Calu3 (cell line): ENCODE results near the gene PPP1R9B. TPM values are rescaled to one million over a fixed set of nuclear protein-coding genes. Genes with fewer than 3 reads are reported as not detected.

Experiments used
- BruUV-seq: library from RNA; stranded (reverse); fragments of 400-500 nt; replicated peaks from 2 replicates; lab custom pipeline; 2021; lab: Mats Ljungman, UMichigan
- CTCF ChIA-PET: fragments of 300-600 bp; sonication (Branson Sonifier 250); formaldehyde crosslinking; loops from one replicate; lab custom pipeline; 2022; ENCODE audit warnings: antibody characterized with exemption; lab: Charles Lee
- DNase-seq: peaks from one replicate; pipeline ENCODE4 v3.0.0; 2022
- H3K27ac Mint-ChIP-seq: one replicate; pipeline ENCODE4 v1.8.0; 2022; ENCODE audit warnings: mixed read lengths; ENCODE audit not compliant: unreplicated experiment
- H3K27me3 Mint-ChIP-seq: one replicate; pipeline ENCODE4 v1.8.0; 2022; ENCODE audit warnings: mixed read lengths; ENCODE audit not compliant: unreplicated experiment
- H3K36me3 Mint-ChIP-seq: one replicate; pipeline ENCODE4 v1.8.0; 2022; ENCODE audit warnings: mild to moderate bottlenecking, moderate library complexity, mixed read lengths; ENCODE audit not compliant: insufficient read depth, unreplicated experiment
- H3K4me1 Mint-ChIP-seq: one replicate; pipeline ENCODE4 v1.8.0; 2022; ENCODE audit warnings: mild to moderate bottlenecking, low read depth, mixed read lengths; ENCODE audit not compliant: unreplicated experiment
- H3K4me3 Mint-ChIP-seq: one replicate; pipeline ENCODE4 v1.8.0; 2022; ENCODE audit warnings: mild to moderate bottlenecking, low read depth, moderate library complexity, mixed read lengths; ENCODE audit not compliant: unreplicated experiment
- H3K9me3 Mint-ChIP-seq: one replicate; pipeline ENCODE4 v1.8.0; 2022; ENCODE audit warnings: low read depth, mixed read lengths; ENCODE audit not compliant: unreplicated experiment
- intact Hi-C: fragments of 100-400 bp; cut with micrococcal nuclease; formaldehyde crosslinking; loops from one replicate; pipeline ENCODE4 v1.10.0; 2022; ENCODE audit not compliant: unreplicated experiment
- total RNA-seq: library from RNA; stranded (reverse); gene quantifications from 2 replicates; pipeline ENCODE4 v1.2.3, GENCODE V29; 2022
- TF ChIP-seq, protein P1 (sequence below): fragments of 200-600 bp; IDR thresholded peaks from one replicate; pipeline ENCODE4 v1.8.0; 2022; ENCODE audit warnings: antibody characterized with exemption; ENCODE audit not compliant: unreplicated experiment

Gene PPP1R9B
- total RNA-seq, 1 experiment from 2014 or later, result 74.3 TPM

DNA sequence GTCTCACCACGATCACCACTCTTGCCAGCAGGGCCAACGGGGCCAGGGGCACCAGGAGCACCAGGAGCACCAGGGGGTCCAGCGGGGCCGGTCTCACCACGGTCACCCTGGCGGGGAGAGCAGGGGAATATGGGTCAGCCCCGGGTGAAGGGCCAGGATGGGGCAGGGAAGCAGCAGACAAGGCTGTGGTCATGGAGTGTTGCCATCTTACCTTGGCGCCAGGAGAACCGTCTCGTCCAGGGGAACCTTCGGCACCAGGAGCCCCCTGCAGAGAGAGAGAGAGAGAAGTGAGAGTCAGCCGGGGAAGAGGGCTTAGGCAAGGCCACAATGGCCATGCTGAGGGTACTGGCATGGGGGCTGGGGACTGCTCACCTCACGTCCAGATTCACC is 38.0 kb upstream of the PPP1R9B start:
- no peaks in the 10 kb centered on the region for H3K9me3 Mint-ChIP-seq
- TF ChIP-seq, protein P1, sequence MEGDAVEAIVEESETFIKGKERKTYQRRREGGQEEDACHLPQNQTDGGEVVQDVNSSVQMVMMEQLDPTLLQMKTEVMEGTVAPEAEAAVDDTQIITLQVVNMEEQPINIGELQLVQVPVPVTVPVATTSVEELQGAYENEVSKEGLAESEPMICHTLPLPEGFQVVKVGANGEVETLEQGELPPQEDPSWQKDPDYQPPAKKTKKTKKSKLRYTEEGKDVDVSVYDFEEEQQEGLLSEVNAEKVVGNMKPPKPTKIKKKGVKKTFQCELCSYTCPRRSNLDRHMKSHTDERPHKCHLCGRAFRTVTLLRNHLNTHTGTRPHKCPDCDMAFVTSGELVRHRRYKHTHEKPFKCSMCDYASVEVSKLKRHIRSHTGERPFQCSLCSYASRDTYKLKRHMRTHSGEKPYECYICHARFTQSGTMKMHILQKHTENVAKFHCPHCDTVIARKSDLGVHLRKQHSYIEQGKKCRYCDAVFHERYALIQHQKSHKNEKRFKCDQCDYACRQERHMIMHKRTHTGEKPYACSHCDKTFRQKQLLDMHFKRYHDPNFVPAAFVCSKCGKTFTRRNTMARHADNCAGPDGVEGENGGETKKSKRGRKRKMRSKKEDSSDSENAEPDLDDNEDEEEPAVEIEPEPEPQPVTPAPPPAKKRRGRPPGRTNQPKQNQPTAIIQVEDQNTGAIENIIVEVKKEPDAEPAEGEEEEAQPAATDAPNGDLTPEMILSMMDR, result no peak

DNA sequence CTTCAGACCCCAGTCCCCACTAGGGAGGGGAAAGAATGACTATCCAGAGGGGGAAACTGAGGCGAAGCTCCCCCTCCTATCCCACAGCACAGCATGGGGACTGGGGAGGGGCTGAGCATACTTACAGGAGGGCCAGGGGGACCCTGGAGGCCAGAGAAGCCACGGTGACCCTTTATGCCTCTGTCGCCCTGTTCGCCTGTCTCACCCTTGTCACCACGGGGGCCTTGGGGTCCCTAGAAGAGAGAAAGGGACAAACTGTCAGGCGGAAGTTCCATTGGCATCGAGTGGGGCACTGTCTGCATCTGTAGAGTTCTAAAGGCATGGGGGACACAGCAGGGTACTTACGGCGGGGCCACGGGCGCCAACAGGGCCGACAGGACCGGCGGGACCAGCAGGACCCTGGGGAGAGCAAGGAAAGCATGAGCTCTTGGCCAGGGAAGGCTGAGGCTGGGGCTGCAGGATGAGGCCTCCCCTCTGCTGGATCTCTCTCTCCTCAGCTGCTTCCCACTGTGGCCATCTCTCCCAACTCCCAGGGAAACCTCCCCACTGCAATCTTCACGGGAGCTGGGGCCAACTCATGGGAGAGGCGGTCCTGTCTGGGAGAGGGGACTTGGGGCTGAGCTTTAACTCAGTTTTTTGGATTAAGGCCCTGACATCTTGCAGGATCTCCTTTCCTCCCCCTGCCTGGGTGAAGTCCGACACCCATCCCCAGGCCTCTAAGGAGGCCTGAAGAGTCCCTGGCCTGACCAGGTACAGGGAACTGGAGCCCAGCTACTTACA is 37.5 kb upstream of the PPP1R9B start:
- TF ChIP-seq, protein P1, result no peak
- Mint-ChIP-seq H3K27ac (no peak overlapping the region), H3K27me3 (peaks cover 77% of the 10 kb centered on the region), H3K4me3 (no peak overlapping the region), H3K9me3 (no peaks in the 10 kb centered on the region), H3K36me3 (no peaks in the 10 kb centered on the region), H3K4me1 (peaks cover 10% of the 10 kb centered on the region)
- intact Hi-C loops, result no loop called here
- BruUV-seq, result no TSS peak
- no peak for DNase-seq
- CTCF ChIA-PET, result interaction anchor here (0.5 kb wide), 1 partner anchor 41 kb away, joined by 3 read pairs; no protein-coding TSS in a partner anchor

More for the DNA sequence above, 38.0 kb upstream of the PPP1R9B start:
- CTCF ChIA-PET, result no interaction called here
- H3K4me3 Mint-ChIP-seq, result no peak overlapping the region
- intact Hi-C loops, result no loop called here
- H3K27me3 Mint-ChIP-seq, result peaks cover 77% of the 10 kb centered on the region
- BruUV-seq, result no TSS peak
- DNase-seq, result no peak
- no peak overlapping the region for H3K27ac Mint-ChIP-seq
- H3K36me3 Mint-ChIP-seq, result no peaks in the 10 kb centered on the region
- peaks cover 6% of the 10 kb centered on the region for H3K4me1 Mint-ChIP-seq

DNA sequence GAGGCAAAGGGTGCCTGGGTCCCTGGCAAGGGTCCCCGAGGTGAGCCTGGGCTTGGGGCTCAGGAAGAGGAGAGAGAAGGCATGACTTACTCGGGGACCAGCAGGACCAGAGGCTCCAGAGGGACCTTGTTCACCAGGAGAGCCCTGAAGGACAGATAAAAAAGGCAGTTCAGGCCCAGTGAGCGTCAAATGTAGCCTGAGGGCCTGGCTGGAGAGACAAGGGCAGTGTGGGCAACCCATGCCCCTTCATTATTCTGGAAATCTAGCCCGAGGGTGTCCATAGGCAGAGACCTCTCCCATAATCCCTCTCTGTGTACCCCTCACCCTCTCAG is 36.9 kb upstream of the PPP1R9B start:
- intact Hi-C loops, result no loop called here
- Mint-ChIP-seq H3K36me3 (no peaks in the 10 kb centered on the region), H3K27me3 (peaks cover 77% of the 10 kb centered on the region), H3K9me3 (no peaks in the 10 kb centered on the region), H3K4me3 (no peak overlapping the region), H3K27ac (no peak overlapping the region), H3K4me1 (peaks cover 10% of the 10 kb centered on the region)
- CTCF ChIA-PET, result interaction anchor here (0.5 kb wide), 1 partner anchor 40 kb away, joined by 3 read pairs; no protein-coding TSS in a partner anchor
- no TSS peak for BruUV-seq
- TF ChIP-seq, protein P1, result no peak
- DNase-seq, result no peak

DNA sequence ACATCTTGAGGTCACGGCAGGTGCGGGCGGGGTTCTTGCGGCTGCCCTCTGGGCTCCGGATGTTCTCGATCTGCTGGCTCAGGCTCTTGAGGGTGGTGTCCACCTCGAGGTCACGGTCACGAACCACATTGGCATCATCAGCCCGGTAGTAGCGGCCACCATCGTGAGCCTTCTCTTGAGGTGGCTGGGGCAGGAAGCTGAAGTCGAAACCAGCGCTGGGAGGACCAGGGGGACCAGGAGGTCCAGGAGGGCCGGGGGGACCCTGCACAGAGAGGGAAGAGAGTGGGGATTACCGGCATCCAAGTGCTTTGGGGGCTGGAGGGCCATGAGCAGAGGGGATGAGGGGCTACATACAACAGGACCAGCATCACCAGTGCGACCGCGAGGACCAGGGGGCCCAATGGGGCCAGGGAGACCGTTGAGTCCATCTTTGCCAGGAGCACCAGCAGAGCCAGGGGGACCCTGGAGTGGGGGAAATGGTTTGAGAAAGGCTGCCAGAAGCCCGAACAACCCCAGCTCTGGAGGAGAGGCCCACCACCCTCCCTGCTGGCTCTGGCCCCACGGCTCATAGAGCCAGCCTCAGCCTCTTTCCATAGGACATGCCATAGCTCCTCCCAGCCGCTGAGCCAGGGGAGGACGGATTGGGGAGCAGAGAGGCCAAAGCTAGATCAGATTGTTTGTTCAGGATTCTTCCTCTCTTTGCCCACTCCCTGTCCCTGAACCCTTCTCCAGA is 36.4 kb upstream of the PPP1R9B start:
- Mint-ChIP-seq H3K36me3 (no peaks in the 10 kb centered on the region), H3K9me3 (no peaks in the 10 kb centered on the region), H3K4me3 (no peak overlapping the region), H3K27me3 (peaks cover 78% of the 10 kb centered on the region), H3K4me1 (peaks cover 10% of the 10 kb centered on the region), H3K27ac (no peak overlapping the region)
- no peak for DNase-seq
- CTCF ChIA-PET, result interaction anchor here (0.5 kb wide), 1 partner anchor 40 kb away, joined by 3 read pairs; no protein-coding TSS in a partner anchor
- TF ChIP-seq, protein P1, result no peak
- no TSS peak for BruUV-seq
- intact Hi-C loops, result no loop called here
